ENCODE measurements around the gene TTLL10.
"Not testable (repeated sequence)": the region's sequence is repeated elsewhere in the genome, so short reads cannot be mapped to it uniquely, and the experiment has no call there.

The TTLL10 gene

DNA sequence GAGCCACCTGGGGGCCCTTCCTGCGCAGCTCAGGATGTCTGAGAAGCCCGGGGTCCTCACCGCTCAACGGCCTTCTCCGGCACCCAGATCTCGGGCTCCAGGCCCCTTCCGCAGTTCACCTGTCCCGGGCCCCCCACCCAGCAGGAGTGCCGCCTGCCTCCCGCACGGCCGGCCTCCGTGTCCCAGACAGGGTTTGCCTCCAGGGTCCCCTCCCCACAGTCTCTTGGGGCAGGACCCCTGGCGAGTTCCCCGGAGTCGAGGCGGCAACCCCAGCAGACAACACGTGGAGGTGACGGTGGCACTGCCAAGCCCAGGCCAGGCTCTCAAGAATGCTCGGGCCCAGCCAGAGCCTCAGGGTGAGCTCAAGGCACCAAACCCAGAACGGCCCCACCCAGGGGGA is 22.4 kb upstream of the TTLL10 start:
- in situ Hi-C loops (cut with HindIII; ENCODE audit: low sequenced_read_pairs), result no loop called here

DNA sequence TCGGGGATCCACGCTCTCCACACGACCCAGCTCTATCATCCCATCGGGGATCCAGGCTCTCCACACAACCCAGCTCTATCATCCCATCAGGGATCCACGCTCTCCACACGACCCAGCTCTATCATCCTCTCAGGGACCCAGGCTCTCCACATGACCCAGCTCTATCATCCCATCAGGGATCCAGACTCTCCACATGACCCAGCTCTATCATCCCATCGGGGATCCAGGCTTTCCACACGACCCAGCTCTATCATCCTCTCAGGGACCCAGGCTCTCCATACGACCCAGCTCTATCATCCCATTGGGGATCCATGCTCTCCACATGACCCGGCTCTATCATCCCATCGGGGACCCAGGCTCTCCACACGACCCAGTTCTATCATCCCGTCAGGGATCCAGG is 21.2 kb upstream of the TTLL10 start:
- H3K4me3 ChIP-seq (ENCODE audit: low read depth, low read length); DNase-seq (ENCODE audit: low read depth, low spot score); in situ Hi-C loops (cut with HindIII; ENCODE audit: low sequenced_read_pairs): not testable (repeated sequence)

More for the DNA sequence above, 22.4 kb upstream of the TTLL10 start:
- TF ChIP-seq CTCF (IDR thresholded peaks at IDR 0.05; ENCODE audit: low read depth, low read length), result no peak
- DNase-seq (ENCODE audit: low read depth, low spot score), result no peak
- H3K4me3 ChIP-seq (ENCODE audit: low read depth, low read length), result no peak overlapping the region

GRCh38 chr1:1153215-1153614 is 20.5 kb upstream of the TTLL10 start:
- in situ Hi-C loops (cut with HindIII; ENCODE audit: low sequenced_read_pairs); H3K4me3 ChIP-seq (ENCODE audit: low read depth, low read length); DNase-seq (ENCODE audit: low read depth, low spot score): not testable (repeated sequence)

DNA sequence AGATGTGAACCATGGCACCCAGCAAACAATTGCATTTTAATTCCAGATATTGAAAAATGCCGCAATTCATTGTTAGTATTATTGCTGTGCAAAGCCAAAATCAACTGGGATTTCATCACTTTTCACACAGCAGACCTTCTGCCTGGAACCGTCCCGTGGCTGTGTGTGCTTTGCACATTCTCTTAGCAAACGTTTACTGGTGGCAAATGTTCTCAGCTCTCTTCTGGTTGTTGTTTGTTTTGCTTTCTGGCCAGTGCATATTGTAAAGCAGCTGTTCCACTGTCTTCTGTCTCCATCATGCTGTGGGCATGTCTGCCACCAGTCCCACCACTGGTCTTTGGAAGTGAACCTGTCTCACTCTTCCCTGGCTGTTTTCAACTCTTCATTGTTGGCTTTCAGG is 19.8 kb upstream of the TTLL10 start:
- DNase-seq (ENCODE audit: low read depth, low spot score), result no peak
- in situ Hi-C loops (cut with HindIII; ENCODE audit: low sequenced_read_pairs), result no loop called here
- TF ChIP-seq CTCF (IDR thresholded peaks at IDR 0.05; ENCODE audit: low read depth, low read length), result no peak
- no peak overlapping the region for H3K4me3 ChIP-seq (ENCODE audit: low read depth, low read length)

DNA sequence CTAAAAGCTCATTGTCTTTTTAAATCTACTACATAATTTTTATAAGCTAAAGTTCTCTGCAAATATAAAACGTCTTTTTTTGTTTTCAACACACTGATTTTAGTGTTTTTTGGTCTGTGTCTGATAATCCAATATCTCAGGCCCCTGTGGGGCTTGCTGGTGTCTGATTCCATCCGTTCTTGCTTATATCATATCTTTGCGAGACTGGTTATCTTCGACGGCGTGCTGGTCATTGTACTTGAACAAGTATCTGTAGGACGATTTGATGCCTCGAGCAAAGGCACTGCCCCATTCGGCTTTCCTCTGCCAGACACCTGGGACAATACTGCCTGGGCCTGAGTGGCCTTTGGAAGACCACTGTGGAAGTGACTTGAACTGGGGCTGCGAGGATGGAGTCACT is 18.4 kb upstream of the TTLL10 start:
- no peak for TF ChIP-seq CTCF (IDR thresholded peaks at IDR 0.05; ENCODE audit: low read depth, low read length)
- DNase-seq (ENCODE audit: low read depth, low spot score), result no peak
- no peak overlapping the region for H3K4me3 ChIP-seq (ENCODE audit: low read depth, low read length)
- in situ Hi-C loops (cut with HindIII; ENCODE audit: low sequenced_read_pairs), result no loop called here

- in situ Hi-C loops (cut with HindIII; ENCODE audit: low sequenced_read_pairs), result no loop called here
- DNase-seq (ENCODE audit: low read depth, low spot score), result no peak
- TF ChIP-seq CTCF (IDR thresholded peaks at IDR 0.05; ENCODE audit: low read depth, low read length), result no peak
- H3K4me3 ChIP-seq (ENCODE audit: low read depth, low read length), result no peak overlapping the region
Observed at GRCh38 chr1:1156140-1157032, 17.3 kb upstream of the TTLL10 start.

GRCh38 chr1:1157033-1157365 is 16.7 kb upstream of the TTLL10 start:
- in situ Hi-C loops (cut with HindIII; ENCODE audit: low sequenced_read_pairs), result no loop called here
- no peak for TF ChIP-seq CTCF (IDR thresholded peaks at IDR 0.05; ENCODE audit: low read depth, low read length)
- DNase-seq (ENCODE audit: low read depth, low spot score), result no peak
- H3K4me3 ChIP-seq (ENCODE audit: low read depth, low read length), result no peak overlapping the region
